Measurements from ENCODE around the gene MYNN.

GRCh38 chr3:169772305-169772896, 795 bp upstream of the MYNN start:
- TF ChIP-seq STAT5B (CRISPR knock-in tag; IDR thresholded peaks at IDR 0.05) (no peak), SIN3A (IDR thresholded peaks at IDR 0.05; ENCODE audit: borderline replicate concordance, low read depth, low read length) (no peak), ZFP41 (CRISPR knock-in tag; IDR thresholded peaks at IDR 0.05; ENCODE audit: borderline replicate concordance) (no peak), ZC3H4 (CRISPR knock-in tag; IDR thresholded peaks at IDR 0.05; ENCODE audit: borderline replicate concordance) (no peak), ZNF34 (CRISPR knock-in tag; IDR thresholded peaks at IDR 0.05; ENCODE audit: borderline replicate concordance) (no peak), IRF2 (CRISPR knock-in tag; IDR thresholded peaks at IDR 0.05) (no peak), PRDM10 (CRISPR knock-in tag; IDR thresholded peaks at IDR 0.05; ENCODE audit: low read depth) (no peak), CREB1 (IDR thresholded peaks at IDR 0.05) (no peak), CREB1 (CRISPR knock-in tag; IDR thresholded peaks at IDR 0.05) (no peak)
- TF ChIP-seq, protein P1, sequence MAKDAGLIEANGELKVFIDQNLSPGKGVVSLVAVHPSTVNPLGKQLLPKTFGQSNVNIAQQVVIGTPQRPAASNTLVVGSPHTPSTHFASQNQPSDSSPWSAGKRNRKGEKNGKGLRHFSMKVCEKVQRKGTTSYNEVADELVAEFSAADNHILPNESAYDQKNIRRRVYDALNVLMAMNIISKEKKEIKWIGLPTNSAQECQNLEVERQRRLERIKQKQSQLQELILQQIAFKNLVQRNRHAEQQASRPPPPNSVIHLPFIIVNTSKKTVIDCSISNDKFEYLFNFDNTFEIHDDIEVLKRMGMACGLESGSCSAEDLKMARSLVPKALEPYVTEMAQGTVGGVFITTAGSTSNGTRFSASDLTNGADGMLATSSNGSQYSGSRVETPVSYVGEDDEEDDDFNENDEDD (CRISPR knock-in tag; IDR thresholded peaks at IDR 0.05; ENCODE audit: borderline replicate concordance): 0 out of 2 replicates have a peak, but pooled peaks have one; percentile 12
- TF ChIP-seq, protein P2, sequence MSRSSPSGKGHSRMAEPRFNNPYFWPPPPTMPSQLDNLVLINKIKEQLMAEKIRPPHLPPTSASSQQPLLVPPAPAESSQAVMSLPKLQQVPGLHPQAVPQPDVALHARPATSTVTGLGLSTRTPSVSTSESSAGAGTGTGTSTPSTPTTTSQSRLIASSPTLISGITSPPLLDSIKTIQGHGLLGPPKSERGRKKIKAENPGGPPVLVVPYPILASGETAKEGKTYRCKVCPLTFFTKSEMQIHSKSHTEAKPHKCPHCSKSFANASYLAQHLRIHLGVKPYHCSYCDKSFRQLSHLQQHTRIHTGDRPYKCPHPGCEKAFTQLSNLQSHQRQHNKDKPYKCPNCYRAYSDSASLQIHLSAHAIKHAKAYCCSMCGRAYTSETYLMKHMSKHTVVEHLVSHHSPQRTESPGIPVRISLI (CRISPR knock-in tag; IDR thresholded peaks at IDR 0.05; ENCODE audit: borderline replicate concordance): no peak
- TF ChIP-seq, protein P3, sequence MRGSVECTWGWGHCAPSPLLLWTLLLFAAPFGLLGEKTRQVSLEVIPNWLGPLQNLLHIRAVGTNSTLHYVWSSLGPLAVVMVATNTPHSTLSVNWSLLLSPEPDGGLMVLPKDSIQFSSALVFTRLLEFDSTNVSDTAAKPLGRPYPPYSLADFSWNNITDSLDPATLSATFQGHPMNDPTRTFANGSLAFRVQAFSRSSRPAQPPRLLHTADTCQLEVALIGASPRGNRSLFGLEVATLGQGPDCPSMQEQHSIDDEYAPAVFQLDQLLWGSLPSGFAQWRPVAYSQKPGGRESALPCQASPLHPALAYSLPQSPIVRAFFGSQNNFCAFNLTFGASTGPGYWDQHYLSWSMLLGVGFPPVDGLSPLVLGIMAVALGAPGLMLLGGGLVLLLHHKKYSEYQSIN (CRISPR knock-in tag; IDR thresholded peaks at IDR 0.05; ENCODE audit: borderline replicate concordance): no peak
